Left ventricle myocardium inferior (tissue), 1 donor: ENCODE data around the gene TIMM23. TPM values are rescaled to one million over a fixed set of nuclear protein-coding genes. Genes with fewer than 3 reads are reported as not detected.

ENCODE experiments used
- DNase-seq: peaks from one replicate; pipeline ENCODE4 v3.0.0-alpha.2; 2020
- H3K27ac ChIP-seq: fragments of 200-600 bp; replicated peaks from 2 replicates; pipeline ENCODE4 v1.8.0; 2021
- H3K27me3 ChIP-seq: fragments of 200-600 bp; 2 replicates; pipeline ENCODE4 v1.8.0; 2021; ENCODE audit warnings: low read depth
- H3K36me3 ChIP-seq: fragments of 200-600 bp; 2 replicates; pipeline ENCODE4 v1.8.0; 2021
- H3K4me1 ChIP-seq: fragments of 200-600 bp; 2 replicates; pipeline ENCODE4 v1.8.0; 2021
- H3K4me3 ChIP-seq: fragments of 200-600 bp; 2 replicates; pipeline ENCODE4 v1.8.0; 2021; ENCODE audit warnings: mild to moderate bottlenecking, moderate library complexity
- H3K9me3 ChIP-seq: fragments of 200-600 bp; replicated peaks from 2 replicates; pipeline ENCODE4 v1.8.0; 2021
- CTCF ChIP-seq: fragments of 200-600 bp; IDR thresholded peaks from 2 replicates; pipeline ENCODE4 v1.8.0; 2021; ENCODE audit warnings: antibody characterized with exemption, mild to moderate bottlenecking, borderline replicate concordance
- intact Hi-C: fragments of 100-400 bp; cut with micrococcal nuclease; formaldehyde crosslinking; loops from one replicate; pipeline ENCODE4 v1.11.0; 2022
- total RNA-seq: library from RNA; stranded (reverse); fragmentation: NEBNext Ultra II Directional; extraction: Animal tissue kit (Norgen Biotek cat#: 25700); gene quantifications from one replicate; pipeline ENCODE4 v1.2.1, GENCODE V29; 2021
- donor health status: DM: no; HTN: yes; CAD: no; lungs with severe emphysema.

The TIMM23 gene
- total RNA-seq, 1 donor from 2014 or later: 83.5 TPM

GRCh38 chr10:46024948-46025347 lies 52.7 kb downstream of the TIMM23 start:
- H3K9me3 ChIP-seq: no peaks in the 10 kb centered on the region
- intact Hi-C loops: no loop called here
- no peak for TF ChIP-seq CTCF
- no peaks in the 10 kb centered on the region for H3K27me3 ChIP-seq
- H3K36me3 ChIP-seq: no peaks in the 10 kb centered on the region
- H3K4me1 ChIP-seq: peaks cover 98% of the 10 kb centered on the region
- peak overlapping the region; percentile 89 for H3K27ac ChIP-seq
- no peak overlapping the region for H3K4me3 ChIP-seq
- DNase-seq: no peak

GRCh38 chr10:46025406-46025805 lies 53.1 kb downstream of the TIMM23 start:
- Histone ChIP-seq H3K36me3 (no peaks in the 10 kb centered on the region), H3K4me3 (peak overlapping the region; percentile 29), H3K27ac (peak overlapping the region; percentile 89), H3K27me3 (no peaks in the 10 kb centered on the region), H3K4me1 (peaks cover 98% of the 10 kb centered on the region), H3K9me3 (no peaks in the 10 kb centered on the region)
- DNase-seq: no peak
- intact Hi-C loops: no loop called here
- TF ChIP-seq CTCF: no peak

- H3K36me3 ChIP-seq: no peaks in the 10 kb centered on the region
- no peak for TF ChIP-seq CTCF
- H3K9me3 ChIP-seq: no peaks in the 10 kb centered on the region
- no peak for DNase-seq
- intact Hi-C loops: no loop called here
- peaks cover 98% of the 10 kb centered on the region for H3K4me1 ChIP-seq
- H3K27ac ChIP-seq: peak overlapping the region; percentile 89
- peak overlapping the region; percentile 29 for H3K4me3 ChIP-seq
- H3K27me3 ChIP-seq: no peaks in the 10 kb centered on the region
Observed at GRCh38 chr10:46026106-46026505, 53.8 kb downstream of the TIMM23 start.

GRCh38 chr10:46028584-46029460 lies 56.5 kb downstream of the TIMM23 start:
- H3K36me3 ChIP-seq: no peaks in the 10 kb centered on the region
- peak overlapping the region; percentile 94 for H3K4me3 ChIP-seq
- TF ChIP-seq CTCF: peak; percentile 71
- no peak for DNase-seq
- H3K4me1 ChIP-seq: peaks cover 77% of the 10 kb centered on the region
- H3K27me3 ChIP-seq: no peaks in the 10 kb centered on the region
- intact Hi-C loops: no loop called here
- no peaks in the 10 kb centered on the region for H3K9me3 ChIP-seq
- H3K27ac ChIP-seq: peak overlapping the region; percentile 97

GRCh38 chr10:46029461-46030030 lies 57.3 kb downstream of the TIMM23 start:
- no peaks in the 10 kb centered on the region for H3K9me3 ChIP-seq
- H3K36me3 ChIP-seq: no peaks in the 10 kb centered on the region
- no peaks in the 10 kb centered on the region for H3K27me3 ChIP-seq
- H3K27ac ChIP-seq: peak overlapping the region; percentile 97
- H3K4me1 ChIP-seq: peaks cover 70% of the 10 kb centered on the region
- H3K4me3 ChIP-seq: peak overlapping the region; percentile 94
- intact Hi-C loops: no loop called here
- TF ChIP-seq CTCF: no peak
- no peak for DNase-seq
